Activated CD8-positive, alpha-beta memory T cell treated with anti-CD3 and anti-CD28 coated beads for 1 hour (primary cell): ENCODE data around the gene ARMC2.
"Not testable (repeated sequence)": the region's sequence is repeated elsewhere in the genome, so short reads cannot be mapped to it uniquely, and the experiment has no call there.

Experiments used
- DNase-seq, 2 donors: peaks; one replicate each; pipeline ENCODE4 v3.0.0-alpha.2; 2020; ENCODE audit warnings: low read depth in 1 of 2; ENCODE audit errors: extremely low read depth in 1 of 2

ARMC2 gene

DNA sequence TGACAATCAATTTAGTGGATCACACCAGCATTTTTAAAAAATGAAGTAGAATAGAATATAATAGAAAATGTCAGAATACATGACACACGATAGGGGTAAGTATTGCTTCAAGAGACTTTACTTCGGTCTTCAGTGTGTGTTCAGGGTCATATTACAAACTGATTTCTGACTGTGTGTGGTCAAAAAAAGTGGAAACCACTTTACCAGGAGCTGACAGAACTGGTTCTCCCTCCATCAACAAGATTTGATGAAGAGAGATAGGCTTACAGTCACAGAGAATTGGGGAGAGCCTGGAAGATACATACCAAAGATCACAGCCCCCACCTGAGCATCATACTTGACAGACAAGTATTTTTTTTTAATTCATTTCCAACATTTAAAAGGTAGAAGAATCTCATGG, 21.7 kb downstream of the ARMC2 start:
- no peak for DNase-seq

- no peak for DNase-seq
Measured at GRCh38 chr6:108870357-108870756, 22.1 kb downstream of the ARMC2 start.

DNA sequence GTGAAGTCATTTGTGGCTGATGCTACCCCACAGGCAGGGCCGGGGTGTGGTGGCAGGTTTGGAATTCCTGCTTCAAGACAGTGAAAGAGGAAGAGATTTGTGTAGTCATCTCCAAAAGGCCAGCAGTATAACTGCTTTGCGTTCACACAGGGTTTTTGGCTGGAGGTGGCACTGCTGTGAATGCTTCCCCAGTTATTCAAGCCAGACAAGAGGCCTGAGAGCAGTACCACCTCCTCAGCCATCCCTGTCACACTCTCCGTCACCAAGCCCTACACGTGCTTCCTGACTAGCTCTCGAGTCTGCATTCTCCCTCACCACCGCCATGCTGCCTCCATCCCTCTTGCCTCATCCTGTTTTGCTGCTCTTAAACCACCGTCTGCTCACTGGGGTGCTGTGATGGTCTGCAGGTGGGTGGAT, 23.9 kb downstream of the ARMC2 start:
- no peak for DNase-seq

- no peak for DNase-seq
Measured at GRCh38 chr6:108872575-108872974, 24.4 kb downstream of the ARMC2 start.

GRCh38 chr6:108873251-108873650, 25.0 kb downstream of the ARMC2 start:
- no peak for DNase-seq

GRCh38 chr6:108873971-108874370, 25.7 kb downstream of the ARMC2 start:
- DNase-seq, result no peak

GRCh38 chr6:108874470-108875160, 26.4 kb downstream of the ARMC2 start:
- no peak for DNase-seq

DNA sequence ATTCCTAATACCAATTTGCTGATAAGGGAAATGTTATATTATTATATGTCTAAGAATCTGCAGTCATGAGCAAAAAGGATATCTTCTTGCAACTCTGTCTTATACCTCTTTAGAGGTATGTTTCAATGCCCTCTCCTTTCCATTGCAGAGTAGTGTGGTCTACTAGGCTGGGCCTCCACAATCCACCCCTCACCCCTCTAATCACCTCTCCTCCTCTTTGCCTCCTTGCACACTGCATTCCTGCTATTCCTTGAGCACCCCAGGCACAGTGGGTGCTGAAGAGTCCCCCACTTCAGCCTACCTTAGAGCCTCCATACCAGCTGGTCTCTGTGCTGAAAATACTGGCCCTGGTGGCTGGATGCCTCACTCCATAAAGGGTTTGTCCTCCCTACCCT, 26.9 kb downstream of the ARMC2 start:
- DNase-seq, result no peak

GRCh38 chr6:108877046-108877751, 29.0 kb downstream of the ARMC2 start:
- no peak for DNase-seq

DNA sequence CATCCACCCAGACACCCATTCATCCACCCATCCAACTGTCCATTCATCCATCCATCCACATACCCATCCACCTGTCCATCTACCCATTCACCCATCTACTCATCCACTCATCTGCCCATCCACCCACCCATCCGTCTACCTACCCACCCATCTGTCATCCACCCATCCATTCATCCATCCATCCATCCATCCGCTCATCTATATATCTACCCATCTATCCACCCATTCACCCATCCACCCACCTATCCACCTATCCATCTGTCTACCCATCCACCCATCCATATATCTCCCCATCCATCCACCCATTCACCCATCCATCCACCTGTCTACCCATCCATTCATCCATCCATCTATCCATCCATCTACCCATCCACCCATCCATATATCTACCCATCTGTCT, 30.7 kb downstream of the ARMC2 start:
- no peak for DNase-seq

DNA sequence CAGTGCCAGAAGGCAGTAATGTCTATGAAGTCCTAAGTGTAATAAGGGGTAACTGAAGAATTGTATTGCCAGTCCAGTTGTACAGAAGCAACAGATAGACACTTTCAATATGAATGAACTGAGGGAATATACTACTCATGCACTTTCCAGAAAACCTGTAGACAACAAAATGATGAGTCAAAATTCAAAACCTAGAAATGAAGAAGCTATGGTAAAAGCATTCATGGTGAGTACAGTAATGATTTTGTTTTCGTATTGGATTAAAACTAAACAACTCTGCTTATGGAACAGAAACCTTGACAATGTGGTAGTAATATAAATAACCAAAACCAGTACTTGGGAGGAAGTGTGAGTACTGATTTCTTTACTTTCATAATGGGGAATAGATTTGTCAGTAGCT, 35.0 kb downstream of the ARMC2 start:
- no peak for DNase-seq

GRCh38 chr6:108884211-108885059, 36.2 kb downstream of the ARMC2 start:
- DNase-seq, result no peak

DNA sequence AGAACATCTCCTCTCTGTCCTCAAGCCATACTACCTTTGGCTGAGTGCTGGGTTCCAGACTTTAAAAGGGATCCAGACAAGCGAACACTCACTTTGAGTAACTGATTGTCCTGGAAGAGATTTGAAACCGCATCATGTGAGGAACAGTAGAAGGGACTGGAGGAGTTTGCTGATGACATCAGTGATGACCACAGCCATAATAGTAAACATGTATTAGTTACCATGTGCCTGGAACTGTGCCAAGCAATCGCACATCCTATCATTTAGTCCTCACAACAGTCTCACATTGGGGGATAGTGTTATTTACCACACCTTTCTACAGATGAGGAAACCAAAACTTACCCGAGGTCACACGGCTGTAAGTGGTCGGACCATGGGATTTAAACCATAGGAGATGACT, 39.8 kb downstream of the ARMC2 start:
- DNase-seq, result no peak

DNA sequence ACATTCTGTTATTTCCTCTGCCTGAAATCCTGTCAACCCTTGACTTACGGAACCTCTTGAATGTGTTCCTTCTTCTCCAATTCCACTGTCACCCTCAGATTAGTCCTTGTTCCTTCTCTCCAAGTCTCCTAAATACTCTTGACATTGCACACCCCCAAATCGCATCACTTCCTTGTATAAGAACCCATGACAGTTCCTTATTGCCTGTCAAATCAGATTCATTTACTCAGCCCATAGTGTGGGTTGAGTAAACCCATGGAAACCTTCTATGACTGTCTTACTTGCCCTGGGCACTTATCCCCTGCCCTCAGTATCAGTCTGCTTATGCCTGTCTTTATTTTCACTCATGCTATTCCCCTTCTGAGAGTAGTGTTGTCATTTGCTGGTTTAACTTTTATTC, 40.5 kb downstream of the ARMC2 start:
- no peak for DNase-seq

DNA sequence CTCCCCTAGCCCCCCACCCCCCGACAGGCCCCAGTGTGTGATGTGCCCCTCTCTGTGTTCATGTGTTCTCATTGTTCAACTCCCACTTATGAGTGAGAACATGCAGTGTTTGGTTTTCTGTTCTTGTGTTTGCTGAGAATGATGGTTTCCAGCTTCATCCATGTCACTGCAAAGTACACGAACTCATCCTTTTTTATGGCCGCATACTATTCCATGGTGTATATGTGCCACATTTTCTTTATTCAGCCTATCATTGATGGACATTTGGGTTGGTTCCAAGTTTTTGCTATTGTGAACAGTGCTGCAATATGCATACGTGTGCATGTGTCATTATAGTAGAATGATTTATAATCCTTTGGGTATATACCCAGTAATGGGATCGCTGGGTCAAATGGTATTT, 42.7 kb downstream of the ARMC2 start:
- not testable (repeated sequence) for DNase-seq

GRCh38 chr6:108895571-108895970, 47.3 kb downstream of the ARMC2 start:
- no peak for DNase-seq

DNA sequence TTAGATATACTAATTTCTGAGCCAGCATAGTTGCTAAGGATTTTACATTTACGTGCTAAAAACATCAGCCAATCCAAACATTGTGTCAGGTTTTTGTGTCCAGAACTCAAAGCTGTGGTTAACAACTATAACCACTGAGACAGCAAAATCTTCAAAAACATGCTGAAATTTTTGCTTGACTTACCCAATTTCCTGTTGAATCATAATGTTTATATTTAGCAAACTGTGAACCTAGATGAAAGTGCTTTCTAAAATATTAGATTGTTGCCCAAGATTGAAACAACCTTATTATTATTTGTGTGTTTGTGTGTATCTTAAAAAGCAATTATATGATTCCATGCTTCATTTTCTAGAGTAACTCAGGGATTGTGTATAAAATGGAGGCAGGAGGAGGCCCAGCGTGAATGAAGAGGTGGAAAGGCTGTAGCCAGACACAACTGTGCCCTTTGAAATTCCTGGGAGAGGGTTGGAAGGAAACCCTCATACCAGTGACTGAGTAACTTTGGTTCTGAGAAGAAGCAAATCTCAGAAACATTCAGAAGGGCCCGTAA, 48.0 kb downstream of the ARMC2 start:
- DNase-seq, result no peak

- DNase-seq, result no peak
Measured at GRCh38 chr6:108897371-108897770, 49.1 kb downstream of the ARMC2 start.

- DNase-seq, result no peak
Measured at GRCh38 chr6:108902382-108902792, 54.2 kb downstream of the ARMC2 start.

GRCh38 chr6:108903796-108904195, 55.6 kb downstream of the ARMC2 start:
- DNase-seq, result no peak

DNA sequence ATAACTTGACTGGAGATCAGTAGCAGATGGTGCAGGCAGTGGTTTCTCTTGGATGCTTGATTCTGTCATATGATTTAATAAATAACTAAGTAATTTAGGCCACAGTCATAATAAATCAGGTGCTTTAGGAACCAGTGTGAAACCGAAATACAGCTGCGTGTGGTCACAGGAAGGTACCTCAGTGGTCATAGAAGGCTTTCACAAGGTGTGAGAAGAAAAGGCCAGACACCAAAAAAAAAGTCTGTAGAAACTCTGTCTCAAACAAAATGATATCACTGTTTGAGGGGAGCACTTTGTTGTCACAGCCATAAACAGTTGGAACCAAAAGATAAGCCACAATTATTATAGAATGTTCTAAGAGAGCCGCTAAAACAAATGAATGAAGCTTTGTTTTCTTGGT, 56.5 kb downstream of the ARMC2 start:
- no peak for DNase-seq
